ENCODE measurements around the gene SLC52A1.

The SLC52A1 gene

GRCh38 chr17:4987767-4988567 lies 47.3 kb downstream of the SLC52A1 start:
- DNase-seq (ENCODE audit: low spot score), result no peak

GRCh38 chr17:4986951-4987766 lies 48.1 kb downstream of the SLC52A1 start, which contains the start of gene CAMTA2:
TSS of gene CAMTA2 (minus strand) at chr17:4987675. CDS start at chr17:4986222, 1,453 bp downstream.
- peak; percentile 63 for DNase-seq (ENCODE audit: low spot score)

- DNase-seq (ENCODE audit: low spot score), result no peak
Measured at GRCh38 chr17:4986403-4986802, 48.8 kb downstream of the SLC52A1 start.
